ENCODE measurements around the gene STK33. TPM values are rescaled to one million over a fixed set of nuclear protein-coding genes. Genes with fewer than 3 reads are reported as not detected.

The STK33 gene
- total and polyA plus RNA-seq, 2 donors (not counting 1 experiment from before 2014, with no cell fraction given) = 1.7 to 3.3 TPM

- DNase-seq (ENCODE audit: low read depth in 2 of 2) = no peak
- Histone ChIP-seq H3K79me2 (ENCODE audit: control insufficient read depth, insufficient read depth, low read length) (no peaks in the 10 kb centered on the region), H3K27me3 (ENCODE audit: control insufficient read depth, insufficient read depth, low read length) (no peaks in the 10 kb centered on the region), H2AFZ (ENCODE audit: low read length) (no peak overlapping the region), H3K27ac (ENCODE audit: insufficient read depth, low read length) (no peak overlapping the region), H3K4me2 (ENCODE audit: extremely low read depth, insufficient read depth, low read length) (no peak overlapping the region), H3K36me3 (ENCODE audit: control insufficient read depth, insufficient read depth, low read length) (no peaks in the 10 kb centered on the region), H3K9ac (ENCODE audit: insufficient read depth, low read length) (no peak overlapping the region), H3K9me3 (ENCODE audit: control insufficient read depth, insufficient read depth, low read depth, low read length) (no peaks in the 10 kb centered on the region), H4K20me1 (ENCODE audit: control insufficient read depth, extremely low read depth, insufficient read depth, low read length) (no peaks in the 10 kb centered on the region), H3K4me3 (replicated peaks in 1 of 4; ENCODE audit: control extremely low read depth in 1 of 4, insufficient read depth in 1 of 4, low read depth in 3 of 4, low read length in 4 of 4) (no peak overlapping the region), H3K4me1 (ENCODE audit: control insufficient read depth, extremely low read depth, insufficient read depth, low read length) (no peaks in the 10 kb centered on the region)
- TF ChIP-seq CTCF (conservative IDR thresholded peaks at IDR 0.05 in 1 of 2, IDR thresholded peaks at IDR 0.05 in 1 of 2; ENCODE audit: low read depth in 1 of 2, low read length in 2 of 2) = no peak
- no peak for TF ChIP-seq EZH2 (IDR thresholded peaks at IDR 0.05; ENCODE audit: low read length, missing control alignments)
Observed at GRCh38 chr11:8345179-8345578, 248.8 kb downstream of the STK33 start.

DNA sequence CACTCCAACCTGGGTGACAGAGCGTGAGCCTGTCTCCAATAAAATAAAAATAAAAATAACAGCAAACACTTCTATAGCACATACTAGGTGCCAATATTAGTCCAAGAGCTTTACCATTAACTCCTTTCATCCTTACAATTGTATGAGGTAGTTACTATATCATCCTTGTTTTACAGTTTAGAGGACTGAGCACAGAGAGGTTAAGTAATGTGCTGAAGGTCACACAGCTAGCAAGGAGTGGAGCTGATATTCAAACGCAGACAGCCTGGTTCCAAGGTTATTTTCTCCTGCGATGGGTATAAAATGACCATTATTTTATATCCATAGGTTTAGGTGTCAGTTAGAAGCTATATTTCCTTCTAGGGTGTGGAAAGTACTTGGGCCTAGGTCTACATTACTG lies 249.7 kb downstream of the STK33 start:
- DNase-seq (ENCODE audit: low read depth in 2 of 2) = no peak
- Histone ChIP-seq H3K79me2 (ENCODE audit: control insufficient read depth, insufficient read depth, low read length) (no peaks in the 10 kb centered on the region), H3K4me3 (replicated peaks in 1 of 4; ENCODE audit: control extremely low read depth in 1 of 4, insufficient read depth in 1 of 4, low read depth in 3 of 4, low read length in 4 of 4) (no peak overlapping the region), H4K20me1 (ENCODE audit: control insufficient read depth, extremely low read depth, insufficient read depth, low read length) (no peaks in the 10 kb centered on the region), H3K9me3 (ENCODE audit: control insufficient read depth, insufficient read depth, low read depth, low read length) (no peaks in the 10 kb centered on the region), H2AFZ (ENCODE audit: low read length) (no peak overlapping the region), H3K9ac (ENCODE audit: insufficient read depth, low read length) (no peak overlapping the region), H3K4me2 (ENCODE audit: extremely low read depth, insufficient read depth, low read length) (no peak overlapping the region), H3K27me3 (ENCODE audit: control insufficient read depth, insufficient read depth, low read length) (no peaks in the 10 kb centered on the region), H3K36me3 (ENCODE audit: control insufficient read depth, insufficient read depth, low read length) (no peaks in the 10 kb centered on the region), H3K27ac (ENCODE audit: insufficient read depth, low read length) (no peak overlapping the region), H3K4me1 (ENCODE audit: control insufficient read depth, extremely low read depth, insufficient read depth, low read length) (no peaks in the 10 kb centered on the region)
- TF ChIP-seq EZH2 (IDR thresholded peaks at IDR 0.05; ENCODE audit: low read length, missing control alignments) (no peak), CTCF (conservative IDR thresholded peaks at IDR 0.05 in 1 of 2, IDR thresholded peaks at IDR 0.05 in 1 of 2; ENCODE audit: low read depth in 1 of 2, low read length in 2 of 2) (no peak)

- no peak overlapping the region for H2AFZ ChIP-seq (ENCODE audit: low read length)
- no peak overlapping the region for H3K4me2 ChIP-seq (ENCODE audit: extremely low read depth, insufficient read depth, low read length)
- no peak overlapping the region for H3K9ac ChIP-seq (ENCODE audit: insufficient read depth, low read length)
- H3K79me2 ChIP-seq (ENCODE audit: control insufficient read depth, insufficient read depth, low read length) = no peaks in the 10 kb centered on the region
- H3K27me3 ChIP-seq (ENCODE audit: control insufficient read depth, insufficient read depth, low read length) = no peaks in the 10 kb centered on the region
- no peaks in the 10 kb centered on the region for H3K4me1 ChIP-seq (ENCODE audit: control insufficient read depth, extremely low read depth, insufficient read depth, low read length)
- no peaks in the 10 kb centered on the region for H4K20me1 ChIP-seq (ENCODE audit: control insufficient read depth, extremely low read depth, insufficient read depth, low read length)
- DNase-seq (ENCODE audit: low read depth in 2 of 2) = no peak
- no peaks in the 10 kb centered on the region for H3K9me3 ChIP-seq (ENCODE audit: control insufficient read depth, insufficient read depth, low read depth, low read length)
- no peak overlapping the region for H3K4me3 ChIP-seq (replicated peaks in 1 of 4; ENCODE audit: control extremely low read depth in 1 of 4, insufficient read depth in 1 of 4, low read depth in 3 of 4, low read length in 4 of 4)
- H3K36me3 ChIP-seq (ENCODE audit: control insufficient read depth, insufficient read depth, low read length) = no peaks in the 10 kb centered on the region
- no peak overlapping the region for H3K27ac ChIP-seq (ENCODE audit: insufficient read depth, low read length)
- TF ChIP-seq CTCF (conservative IDR thresholded peaks at IDR 0.05 in 1 of 2, IDR thresholded peaks at IDR 0.05 in 1 of 2; ENCODE audit: low read depth in 1 of 2, low read length in 2 of 2) = no peak
- no peak for TF ChIP-seq EZH2 (IDR thresholded peaks at IDR 0.05; ENCODE audit: low read length, missing control alignments)
Observed at GRCh38 chr11:8342821-8343681, 251.0 kb downstream of the STK33 start.
